ENCODE results near the gene C9orf72.

C9orf72 gene

GRCh38 chr9:27499451-27499850 lies 73.8 kb downstream of the C9orf72 start:
- ATAC-seq, result peak; percentile 76

GRCh38 chr9:27497883-27498417 lies 75.3 kb downstream of the C9orf72 start:
- ATAC-seq, result no peak
- no peak for TF ChIP-seq BACH2 (CRISPR knock-in tag; IDR thresholded peaks at IDR 0.05; ENCODE audit: borderline replicate concordance)
- no peak for TF ChIP-seq CSRNP3 (CRISPR knock-in tag; IDR thresholded peaks at IDR 0.05)
- no peak for TF ChIP-seq GLIS3 (CRISPR knock-in tag; IDR thresholded peaks at IDR 0.05)
- no peak for TF ChIP-seq SNAI2 (CRISPR knock-in tag; IDR thresholded peaks at IDR 0.05)
- TF ChIP-seq OSR1 (CRISPR knock-in tag; IDR thresholded peaks at IDR 0.05), result no peak
- no peak for TF ChIP-seq ZFP30 (CRISPR knock-in tag; IDR thresholded peaks at IDR 0.05)
- no peak for TF ChIP-seq TSHZ2 (CRISPR knock-in tag; IDR thresholded peaks at IDR 0.05)
- TF ChIP-seq POU6F1 (CRISPR knock-in tag; IDR thresholded peaks at IDR 0.05; ENCODE audit: borderline replicate concordance, low read depth), result no peak
- TF ChIP-seq ZC3H10 (CRISPR knock-in tag; IDR thresholded peaks at IDR 0.05), result no peak
- no peak for TF ChIP-seq ESRRG (CRISPR knock-in tag; IDR thresholded peaks at IDR 0.05)

More at GRCh38 chr9:27499451-27499850, 73.8 kb downstream of the C9orf72 start:
- TF ChIP-seq ZNF8 (CRISPR knock-in tag; IDR thresholded peaks at IDR 0.05) (no peak), CSRNP3 (CRISPR knock-in tag; IDR thresholded peaks at IDR 0.05) (no peak), CREB5 (CRISPR knock-in tag; IDR thresholded peaks at IDR 0.05; ENCODE audit: low read depth) (no peak), PATZ1 (CRISPR knock-in tag; IDR thresholded peaks at IDR 0.05; ENCODE audit: borderline replicate concordance) (no peak), OSR1 (CRISPR knock-in tag; IDR thresholded peaks at IDR 0.05) (no peak), TSHZ2 (CRISPR knock-in tag; IDR thresholded peaks at IDR 0.05) (no peak), ARNTL (CRISPR knock-in tag; IDR thresholded peaks at IDR 0.05; ENCODE audit: borderline replicate concordance, low read depth) (no peak), ZC3H10 (CRISPR knock-in tag; IDR thresholded peaks at IDR 0.05) (no peak), ZFP30 (CRISPR knock-in tag; IDR thresholded peaks at IDR 0.05) (no peak), ISL1 (CRISPR knock-in tag; IDR thresholded peaks at IDR 0.05) (no peak), RARB (CRISPR knock-in tag; IDR thresholded peaks at IDR 0.05) (no peak), TCF4 (CRISPR knock-in tag; IDR thresholded peaks at IDR 0.05; ENCODE audit: borderline replicate concordance) (no peak), SNAI2 (CRISPR knock-in tag; IDR thresholded peaks at IDR 0.05) (no peak), CSDC2 (CRISPR knock-in tag; IDR thresholded peaks at IDR 0.05) (no peak), PPARA (CRISPR knock-in tag; IDR thresholded peaks at IDR 0.05; ENCODE audit: borderline replicate concordance) (no peak), TOX (CRISPR knock-in tag; IDR thresholded peaks at IDR 0.05; ENCODE audit: borderline replicate concordance) (no peak), ZFP3 (CRISPR knock-in tag; IDR thresholded peaks at IDR 0.05) (no peak)
